RWPE2 (cell line): ENCODE data around the gene CXXC5.
A peak's percentile ranks its signal among the peaks of the same experiment; 100 is the strongest.

Experiments used
- ATAC-seq: fragments of 200-7000 bp; cut with Tn5 transposase; 3 replicates; pipeline ENCODE4 v1.9.1; 2021; ENCODE audit warnings: low read depth
- DNase-seq: peaks from one replicate; pipeline ENCODE4 v3.0.0-alpha.2; 2020; ENCODE audit warnings: low spot score
- H3K27ac ChIP-seq: fragments of 450-650 bp; 2 replicates; pipeline ENCODE4 v1.5.1; 2017; ENCODE audit warnings: mild to moderate bottlenecking; ENCODE audit not compliant: poor library complexity, severe bottlenecking
- H3K27me3 ChIP-seq: fragments of 250-450 bp; sonication (Bioruptor Pico); 2 replicates; pipeline ENCODE4 v1.5.1; 2021; ENCODE audit warnings: mild to moderate bottlenecking, moderate library complexity; ENCODE audit not compliant: insufficient read depth, poor library complexity, severe bottlenecking
- H3K36me3 ChIP-seq: fragments of 250-450 bp; sonication (Bioruptor Pico); 2 replicates; pipeline ENCODE4 v1.5.1; 2020; ENCODE audit warnings: low read depth, mild to moderate bottlenecking, moderate library complexity
- H3K4me1 ChIP-seq: fragments of 250-450 bp; sonication (Bioruptor Pico); 2 replicates; pipeline ENCODE4 v1.5.1; 2021; ENCODE audit warnings: mild to moderate bottlenecking, moderate library complexity; ENCODE audit not compliant: insufficient read depth, poor library complexity, severe bottlenecking
- H3K4me3 ChIP-seq: fragments of 250-450 bp; sonication (Bioruptor Pico); 2 replicates; pipeline ENCODE4 v1.5.1; 2021; ENCODE audit warnings: mild to moderate bottlenecking, moderate library complexity; ENCODE audit not compliant: severe bottlenecking
- H3K9me3 ChIP-seq: fragments of 250-450 bp; sonication (Bioruptor Pico); 2 replicates; pipeline ENCODE4 v1.5.1; 2021; ENCODE audit warnings: mild to moderate bottlenecking, moderate library complexity; ENCODE audit not compliant: severe bottlenecking
- CTCF ChIP-seq: fragments of 450-650 bp; IDR thresholded peaks from one replicate; pipeline ENCODE4 v1.5.1; 2017; ENCODE audit warnings: mild to moderate bottlenecking, moderate library complexity; ENCODE audit not compliant: poor library complexity, severe bottlenecking

The CXXC5 gene

GRCh38 chr5:139671096-139671841 lies 23.1 kb downstream of the CXXC5 start:
- no peak for TF ChIP-seq CTCF
- H3K4me1 ChIP-seq: peaks cover 23% of the 10 kb centered on the region
- H3K36me3 ChIP-seq: no peaks in the 10 kb centered on the region
- H3K9me3 ChIP-seq: no peaks in the 10 kb centered on the region
- ATAC-seq (peak; percentile 24; the same call in 2 of the 3 replicates), DNase-seq (no peak)
- no peaks in the 10 kb centered on the region for H3K27me3 ChIP-seq
- peak overlapping the region; percentile 5 for H3K27ac ChIP-seq
- no peak overlapping the region for H3K4me3 ChIP-seq

GRCh38 chr5:139675213-139675612 lies 27.1 kb downstream of the CXXC5 start:
- H3K36me3 ChIP-seq: no peaks in the 10 kb centered on the region
- no peak for ATAC-seq
- H3K9me3 ChIP-seq: no peaks in the 10 kb centered on the region
- no peaks in the 10 kb centered on the region for H3K27me3 ChIP-seq
- peaks cover 11% of the 10 kb centered on the region for H3K4me1 ChIP-seq
- no peak overlapping the region for H3K4me3 ChIP-seq
- DNase-seq: no peak
- no peak overlapping the region for H3K27ac ChIP-seq
- no peak for TF ChIP-seq CTCF

GRCh38 chr5:139675825-139676224 lies 27.7 kb downstream of the CXXC5 start:
- ATAC-seq (peak; percentile 33; the same call in 2 of the 3 replicates), DNase-seq (no peak)
- Histone ChIP-seq H3K4me3 (no peak overlapping the region), H3K27ac (no peak overlapping the region), H3K9me3 (no peaks in the 10 kb centered on the region), H3K27me3 (no peaks in the 10 kb centered on the region), H3K4me1 (peaks cover 11% of the 10 kb centered on the region), H3K36me3 (no peaks in the 10 kb centered on the region)
- no peak for TF ChIP-seq CTCF

GRCh38 chr5:139676406-139676805 lies 28.3 kb downstream of the CXXC5 start:
- Histone ChIP-seq H3K27ac (no peak overlapping the region), H3K4me1 (peaks cover 5% of the 10 kb centered on the region), H3K9me3 (no peaks in the 10 kb centered on the region), H3K27me3 (no peaks in the 10 kb centered on the region), H3K4me3 (no peak overlapping the region), H3K36me3 (no peaks in the 10 kb centered on the region)
- TF ChIP-seq CTCF: no peak
- DNase-seq (no peak), ATAC-seq (no peak)
